CD14-positive monocyte (primary cell): ENCODE results near the gene PLAC8L1. TPM values are rescaled to one million over a fixed set of nuclear protein-coding genes. Genes with fewer than 3 reads are reported as not detected.

Experiments used
- DNase-seq, 3 donors: peaks; one replicate each; pipeline ENCODE4 v3.0.0-alpha.2; 2011 to 2022
- H2AFZ ChIP-seq: 2 replicates; pipeline ENCODE4 v1.6.0; 2012; ENCODE audit warnings: mild to moderate bottlenecking, low read depth, low read length, inconsistent platforms; ENCODE audit not compliant: insufficient read depth, poor library complexity, severe bottlenecking
- H3K27ac ChIP-seq, 2 donors: 1 replicate in 1 of 2; 2 replicates in 1 of 2; pipeline ENCODE4 v1.5.1; 2012 to 2013; ENCODE audit warnings: low read length in 2 of 2, control low read depth in 1 of 2, inconsistent platforms in 1 of 2, low read depth in 1 of 2, mild to moderate bottlenecking in 1 of 2
- H3K27me3 ChIP-seq, 2 donors: one replicate each; pipeline versions ENCODE4 v1.6.0 to v1.6.1; 2011 to 2013; ENCODE audit warnings: low read length in 2 of 2; ENCODE audit not compliant: control insufficient read depth in 2 of 2, insufficient read depth in 2 of 2
- H3K36me3 ChIP-seq, 2 donors: replicated peaks in 1 of 2; 1 replicate in 1 of 2; 2 replicates in 1 of 2; pipeline versions ENCODE4 v1.5.1 to v1.6.1; 2012 to 2013; ENCODE audit warnings: low read length in 2 of 2, control low read depth in 1 of 2, inconsistent platforms in 1 of 2, mild to moderate bottlenecking in 1 of 2; ENCODE audit not compliant: insufficient read depth in 2 of 2, control insufficient read depth in 1 of 2
- H3K4me1 ChIP-seq, 2 donors: 1 replicate in 1 of 2; 2 replicates in 1 of 2; pipeline versions ENCODE4 v1.5.1 to v1.6.1; 2012 to 2013; ENCODE audit warnings: low read length in 2 of 2, control low read depth in 1 of 2, inconsistent platforms in 1 of 2, mild to moderate bottlenecking in 1 of 2, moderate library complexity in 1 of 2; ENCODE audit not compliant: insufficient read depth in 2 of 2, control insufficient read depth in 1 of 2
- H3K4me2 ChIP-seq: replicated peaks from 2 replicates; pipeline ENCODE3; 2012; ENCODE audit warnings: low read length, moderate library complexity, mild to moderate bottlenecking; ENCODE audit not compliant: poor library complexity, severe bottlenecking; ENCODE audit errors: extremely low read depth
- H3K4me3 ChIP-seq, 3 experiments: fragments of 200-600 bp in 1 of 3; sonication (generic) in 1 of 3; replicated peaks in 1 of 3; 1 replicate in 2 of 3; 2 replicates in 1 of 3; pipeline ENCODE4 v1.5.1; 2011 to 2013; ENCODE audit warnings: low read length in 3 of 3, mild to moderate bottlenecking in 3 of 3, control low read depth in 2 of 3, low read depth in 2 of 3, inconsistent platforms in 1 of 3, moderate library complexity in 1 of 3
- H3K79me2 ChIP-seq: 2 replicates; pipeline ENCODE4 v1.6.0; 2012; ENCODE audit warnings: mild to moderate bottlenecking, control low read depth, inconsistent platforms, low read length, moderate library complexity; ENCODE audit not compliant: insufficient read depth
- H3K9ac ChIP-seq: 2 replicates; pipeline ENCODE4 v1.6.0; 2017; ENCODE audit warnings: low read length, mild to moderate bottlenecking; ENCODE audit not compliant: insufficient read depth, poor library complexity, severe bottlenecking
- H3K9me3 ChIP-seq, 2 donors: replicated peaks in 1 of 2; 1 replicate in 1 of 2; 2 replicates in 1 of 2; pipeline versions ENCODE4 v1.5.1 to v1.6.1; 2012 to 2013; ENCODE audit warnings: low read length in 2 of 2, control low read depth in 1 of 2; ENCODE audit not compliant: control insufficient read depth in 1 of 2, insufficient read depth in 1 of 2
- H4K20me1 ChIP-seq: 2 replicates; pipeline ENCODE4 v1.6.0; 2012; ENCODE audit warnings: mild to moderate bottlenecking, low read length, control low read depth, moderate library complexity; ENCODE audit not compliant: insufficient read depth
- H3K27ac Mint-ChIP-seq, 7 donors: one replicate each; pipeline ENCODE4 v1.8.0; 2020; ENCODE audit warnings: mild to moderate bottlenecking in 7 of 7, mixed read lengths in 7 of 7, moderate library complexity in 6 of 7, inconsistent platforms in 2 of 7
- H3K27me3 Mint-ChIP-seq, 3 donors: one replicate each; pipeline ENCODE4 v1.8.0; 2021 to 2022; ENCODE audit warnings: low read depth in 3 of 3, mild to moderate bottlenecking in 3 of 3, mixed read lengths in 3 of 3, moderate library complexity in 3 of 3, inconsistent platforms in 1 of 3
- H3K36me3 Mint-ChIP-seq, 2 donors: one replicate each; pipeline ENCODE4 v1.8.0; 2020; ENCODE audit warnings: mixed read lengths in 2 of 2, inconsistent platforms in 1 of 2, mild to moderate bottlenecking in 1 of 2
- H3K4me1 Mint-ChIP-seq: one replicate; pipeline ENCODE4 v1.8.0; 2020; ENCODE audit warnings: mild to moderate bottlenecking, mixed read lengths
- H3K4me3 Mint-ChIP-seq, 2 donors: one replicate each; pipeline ENCODE4 v1.8.0; 2020; ENCODE audit warnings: mild to moderate bottlenecking in 2 of 2, mixed read lengths in 2 of 2, moderate library complexity in 1 of 2
- H3K9me3 Mint-ChIP-seq, 7 donors: one replicate each; pipeline ENCODE4 v1.8.0; 2020 to 2022; ENCODE audit warnings: mixed read lengths in 7 of 7, mild to moderate bottlenecking in 6 of 7, moderate library complexity in 6 of 7, inconsistent platforms in 2 of 7
- CTCF ChIP-seq: fragments of 200-600 bp; IDR thresholded peaks from one replicate; pipeline ENCODE4 v1.8.0; 2022; ENCODE audit warnings: antibody characterized with exemption, mild to moderate bottlenecking
- WGBS: methylation state at CpG from one replicate; pipeline ENCODE4 v1.1.5; 2013; ENCODE audit warnings: missing lambda C conversion rate; ENCODE audit not compliant: insufficient coverage; 5-methylcytosine and 5-hydroxymethylcytosine counted together
- intact Hi-C, 2 donors: fragments of 100-400 bp; cut with micrococcal nuclease; formaldehyde crosslinking; loops; one replicate each; pipeline versions ENCODE4 v1.15.0 to v1.15.1; 2023
- polyA plus RNA-seq, 3 donors: library from polyadenylated mRNA; depleted of rRNA in 1 of 3; unstranded in 2 of 3; stranded (reverse) in 1 of 3; fragments of 300-500 nt in 2 of 3; fragments of >200 nt in 1 of 3; fragmentation: Illumina TruSeq in 2 of 3; gene quantifications; 1 replicate in 2 of 3; 2 replicates in 1 of 3; pipeline ENCODE4 v1.2.3, GENCODE V29; 2012 to 2021

PLAC8L1 gene
- polyA plus RNA-seq, 3 donors, result not detected

- H3K27me3 ChIP-seq, result no peaks in the 10 kb centered on the region
- intact Hi-C loops, result no loop called here
- no peak overlapping the region for H3K4me3 ChIP-seq
- H3K4me2 ChIP-seq, result no peak overlapping the region
- peaks cover 0 to 6% (median 0%) of the 10 kb centered on the region in 7 donors for H3K9me3 Mint-ChIP-seq
- no peak overlapping the region for H3K9ac ChIP-seq
- H3K36me3 ChIP-seq, result no peaks in the 10 kb centered on the region
- no peak for TF ChIP-seq CTCF
- peaks cover 15 to 21% of the 10 kb centered on the region in 2 donors for H3K4me1 ChIP-seq
- H3K4me3 Mint-ChIP-seq, result peak overlapping the region in 1 of 2 donors; percentile 10
- no peaks in the 10 kb centered on the region for H3K36me3 Mint-ChIP-seq
- no CpG with 5 or more reads among the region's 7 CpGs for WGBS
- H2AFZ ChIP-seq, result peak overlapping the region; percentile 16
- no peaks in the 10 kb centered on the region for H3K9me3 ChIP-seq
- H4K20me1 ChIP-seq, result no peaks in the 10 kb centered on the region
- peaks cover 0 to 7% (median 0%) of the 10 kb centered on the region in 3 donors for H3K27me3 Mint-ChIP-seq
- H3K27ac Mint-ChIP-seq, result no peak overlapping the region
- H3K79me2 ChIP-seq, result no peaks in the 10 kb centered on the region
- peak in 1 of 3 donors; percentile 17 for DNase-seq
- H3K4me1 Mint-ChIP-seq, result peaks cover 26% of the 10 kb centered on the region
- no peak overlapping the region for H3K27ac ChIP-seq
Observed at GRCh38 chr5:146079695-146080373, 25.5 kb downstream of the PLAC8L1 start.

GRCh38 chr5:146078566-146078965, 26.8 kb downstream of the PLAC8L1 start:
- Histone ChIP-seq H3K27me3 (no peaks in the 10 kb centered on the region), H4K20me1 (no peaks in the 10 kb centered on the region), H2AFZ (no peak overlapping the region), H3K9me3 (no peaks in the 10 kb centered on the region), H3K4me2 (no peak overlapping the region), H3K36me3 (no peaks in the 10 kb centered on the region), H3K9ac (no peak overlapping the region), H3K4me3 (no peak overlapping the region), H3K79me2 (no peaks in the 10 kb centered on the region), H3K27ac (no peak overlapping the region), H3K4me1 (peaks cover 15 to 21% of the 10 kb centered on the region in 2 donors)
- intact Hi-C loops, result no loop called here
- Mint-ChIP-seq H3K4me1 (peaks cover 26% of the 10 kb centered on the region), H3K4me3 (no peak overlapping the region), H3K27ac (no peak overlapping the region), H3K36me3 (no peaks in the 10 kb centered on the region), H3K27me3 (peaks cover 0 to 4% (median 0%) of the 10 kb centered on the region in 3 donors), H3K9me3 (peaks cover 0 to 3% (median 0%) of the 10 kb centered on the region in 7 donors)
- 80% methylated on average over 1 of the region's 2 CpGs for WGBS
- no peak for TF ChIP-seq CTCF
- DNase-seq, result no peak
